ENCODE measurements around the gene TBX1.

DNA sequence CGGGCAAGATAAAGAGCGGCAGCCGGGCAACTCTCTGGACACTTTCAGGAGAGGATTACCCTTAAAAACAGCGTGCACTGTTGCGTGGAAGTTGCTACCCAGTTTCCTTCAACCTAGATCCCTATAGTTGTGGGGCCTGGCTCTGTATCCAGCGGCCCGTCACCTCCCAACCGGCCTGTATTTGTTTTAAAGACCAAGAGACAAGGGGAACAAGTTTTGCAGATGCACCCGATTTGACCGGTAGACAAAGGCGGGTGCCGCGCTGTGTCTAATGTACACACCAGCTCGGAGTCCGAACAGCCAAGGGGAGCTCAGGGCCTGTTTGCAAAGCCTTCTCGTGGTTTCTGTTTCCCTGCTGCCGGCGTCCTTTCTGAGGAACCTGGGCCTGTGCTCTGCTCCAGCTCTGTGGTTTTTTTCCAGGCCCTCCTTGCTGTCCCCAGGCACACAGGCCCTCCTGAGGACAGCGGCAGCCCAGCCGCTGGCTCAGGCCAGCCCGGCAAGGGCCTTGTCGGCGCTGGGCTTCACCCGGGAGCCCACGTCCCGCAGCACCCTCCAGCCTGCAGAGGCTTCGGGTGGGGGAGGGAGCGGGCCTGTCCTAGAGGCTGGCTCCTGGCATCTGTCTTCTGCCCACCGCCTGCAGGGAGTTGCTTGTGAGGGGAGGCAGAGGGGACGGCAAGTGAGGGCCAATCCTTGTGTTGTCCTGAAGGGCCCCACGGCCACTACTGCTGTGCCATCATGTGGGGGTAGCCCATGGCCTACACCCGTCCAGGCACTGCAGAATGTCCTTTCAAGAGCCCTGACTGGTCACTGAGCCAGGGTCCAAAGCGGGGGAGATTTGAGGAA, 1.4 kb downstream of the TBX1 start:
- TF ChIP-seq, protein P1, sequence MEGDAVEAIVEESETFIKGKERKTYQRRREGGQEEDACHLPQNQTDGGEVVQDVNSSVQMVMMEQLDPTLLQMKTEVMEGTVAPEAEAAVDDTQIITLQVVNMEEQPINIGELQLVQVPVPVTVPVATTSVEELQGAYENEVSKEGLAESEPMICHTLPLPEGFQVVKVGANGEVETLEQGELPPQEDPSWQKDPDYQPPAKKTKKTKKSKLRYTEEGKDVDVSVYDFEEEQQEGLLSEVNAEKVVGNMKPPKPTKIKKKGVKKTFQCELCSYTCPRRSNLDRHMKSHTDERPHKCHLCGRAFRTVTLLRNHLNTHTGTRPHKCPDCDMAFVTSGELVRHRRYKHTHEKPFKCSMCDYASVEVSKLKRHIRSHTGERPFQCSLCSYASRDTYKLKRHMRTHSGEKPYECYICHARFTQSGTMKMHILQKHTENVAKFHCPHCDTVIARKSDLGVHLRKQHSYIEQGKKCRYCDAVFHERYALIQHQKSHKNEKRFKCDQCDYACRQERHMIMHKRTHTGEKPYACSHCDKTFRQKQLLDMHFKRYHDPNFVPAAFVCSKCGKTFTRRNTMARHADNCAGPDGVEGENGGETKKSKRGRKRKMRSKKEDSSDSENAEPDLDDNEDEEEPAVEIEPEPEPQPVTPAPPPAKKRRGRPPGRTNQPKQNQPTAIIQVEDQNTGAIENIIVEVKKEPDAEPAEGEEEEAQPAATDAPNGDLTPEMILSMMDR (IDR thresholded peaks at IDR 0.05 in 2 of 3, conservative IDR thresholded peaks at IDR 0.05 in 1 of 3; ENCODE audit: borderline replicate concordance in 1 of 3, insufficient read depth in 1 of 3, low read depth in 2 of 3, low read length in 2 of 3), result no peak
- TF ChIP-seq, protein P2, sequence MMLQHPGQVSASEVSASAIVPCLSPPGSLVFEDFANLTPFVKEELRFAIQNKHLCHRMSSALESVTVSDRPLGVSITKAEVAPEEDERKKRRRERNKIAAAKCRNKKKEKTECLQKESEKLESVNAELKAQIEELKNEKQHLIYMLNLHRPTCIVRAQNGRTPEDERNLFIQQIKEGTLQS (IDR thresholded peaks at IDR 0.05), result no peak
- no peak for TF ChIP-seq ZNF274 (IDR thresholded peaks at IDR 0.05; ENCODE audit: low read depth, low read length)
- TF ChIP-seq, protein P3, sequence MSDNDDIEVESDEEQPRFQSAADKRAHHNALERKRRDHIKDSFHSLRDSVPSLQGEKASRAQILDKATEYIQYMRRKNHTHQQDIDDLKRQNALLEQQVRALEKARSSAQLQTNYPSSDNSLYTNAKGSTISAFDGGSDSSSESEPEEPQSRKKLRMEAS (IDR thresholded peaks at IDR 0.05), result no peak

All from HCT116 (cell line).